ENCODE measurements around the gene CHPT1.

The CHPT1 gene

DNA sequence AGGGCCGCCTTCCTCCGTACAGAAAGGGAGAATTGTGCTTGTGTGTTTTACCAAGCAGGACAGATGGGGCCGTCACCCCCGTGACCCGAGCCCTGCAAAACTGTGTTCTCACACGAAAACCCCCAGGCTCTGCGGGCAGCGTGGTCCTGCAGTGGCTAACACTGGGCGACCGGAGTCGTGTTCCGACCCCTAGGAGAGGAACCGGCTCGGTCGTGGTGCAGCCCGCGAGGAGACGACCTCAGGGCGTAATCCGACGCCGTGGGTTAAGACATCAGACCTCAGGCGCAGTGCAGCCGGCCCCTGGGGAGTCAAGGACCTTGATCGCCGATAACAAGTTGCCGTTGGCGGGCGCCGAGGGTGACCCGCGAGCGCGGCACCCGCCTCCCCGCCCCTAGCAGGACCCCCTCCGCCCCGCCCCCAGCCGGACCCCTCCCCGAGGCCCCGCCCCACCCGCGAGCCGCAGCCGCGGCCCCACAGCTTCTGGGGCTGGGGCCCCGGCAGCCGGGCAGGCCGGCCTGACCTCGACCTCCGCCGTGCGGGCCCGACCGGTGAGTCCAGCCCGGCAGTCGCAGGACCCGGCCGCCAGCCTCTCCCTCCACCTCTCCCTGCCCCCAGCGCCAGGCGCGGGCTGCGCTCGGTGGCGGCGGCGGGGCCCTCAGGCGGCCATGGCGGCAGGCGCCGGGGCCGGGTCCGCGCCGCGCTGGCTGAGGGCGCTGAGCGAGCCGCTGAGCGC, at the start of gene CHPT1:
CHPT1 (plus strand) TSS at position 444 of the 733 bp plus-strand sequence; CDS start at position 666, 222 bp downstream.
- ChIA-PET CTCF (interaction anchor here (2.3 kb wide), 1 partner anchor 10 kb away, joined by 10 read pairs; no protein-coding TSS in a partner anchor), POLR2A (no interaction called here)
- DNase-seq (ENCODE audit: low read depth, low spot score): no peak
- H3K4me3 ChIP-seq (ENCODE audit: low read depth, low read length): peak within 1 kb of the TSS; percentile 88
- TF ChIP-seq CTCF (IDR thresholded peaks at IDR 0.05; ENCODE audit: insufficient read depth, low read length, missing control alignments): no peak

GRCh38 chr12:101647711-101648110, 49.7 kb upstream of the CHPT1 start:
- H3K4me3 ChIP-seq (ENCODE audit: low read depth, low read length): no peak overlapping the region
- POLR2A ChIA-PET: no interaction called here
- TF ChIP-seq CTCF (IDR thresholded peaks at IDR 0.05; ENCODE audit: insufficient read depth, low read length, missing control alignments): no peak
- no peak for DNase-seq (ENCODE audit: low read depth, low spot score)
- CTCF ChIA-PET: no interaction called here

DNA sequence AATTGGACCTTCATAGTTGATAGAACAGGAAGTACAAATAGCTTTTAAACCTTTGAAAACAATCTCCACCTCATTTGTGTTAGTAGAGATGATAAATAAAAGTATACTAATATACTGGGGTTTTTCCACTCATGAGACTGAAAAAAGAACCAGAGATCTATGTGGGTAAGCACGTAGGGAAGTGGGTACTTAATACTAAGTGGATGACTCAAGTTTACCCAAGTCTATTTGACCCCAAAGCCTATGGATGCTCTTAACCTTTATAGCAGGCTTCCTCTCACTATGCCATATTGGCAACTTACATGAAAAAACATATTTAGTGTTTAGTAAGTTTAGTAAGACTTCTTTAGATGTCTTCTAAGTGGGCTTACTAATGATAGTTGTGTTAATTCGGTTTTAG, 49.2 kb upstream of the CHPT1 start:
- DNase-seq (ENCODE audit: low read depth, low spot score): no peak
- H3K4me3 ChIP-seq (ENCODE audit: low read depth, low read length): no peak overlapping the region
- no peak for TF ChIP-seq CTCF (IDR thresholded peaks at IDR 0.05; ENCODE audit: insufficient read depth, low read length, missing control alignments)
- POLR2A ChIA-PET: no interaction called here
- CTCF ChIA-PET: no interaction called here

GRCh38 chr12:101650346-101651117, 46.9 kb upstream of the CHPT1 start:
- POLR2A ChIA-PET: no interaction called here
- H3K4me3 ChIP-seq (ENCODE audit: low read depth, low read length): no peak overlapping the region
- TF ChIP-seq CTCF (IDR thresholded peaks at IDR 0.05; ENCODE audit: insufficient read depth, low read length, missing control alignments): no peak
- no peak for DNase-seq (ENCODE audit: low read depth, low spot score)
- CTCF ChIA-PET: no interaction called here

GRCh38 chr12:101653030-101653429, 44.4 kb upstream of the CHPT1 start:
- POLR2A ChIA-PET: no interaction called here
- no peak for TF ChIP-seq CTCF (IDR thresholded peaks at IDR 0.05; ENCODE audit: insufficient read depth, low read length, missing control alignments)
- H3K4me3 ChIP-seq (ENCODE audit: low read depth, low read length): no peak overlapping the region
- no peak for DNase-seq (ENCODE audit: low read depth, low spot score)
- CTCF ChIA-PET: no interaction called here

GRCh38 chr12:101653503-101653902, 43.9 kb upstream of the CHPT1 start:
- ChIA-PET POLR2A (no interaction called here), CTCF (no interaction called here)

More at GRCh38 chr12:101653503-101653902, 43.9 kb upstream of the CHPT1 start:
- no peak overlapping the region for H3K4me3 ChIP-seq (ENCODE audit: low read depth, low read length)
- no peak for DNase-seq (ENCODE audit: low read depth, low spot score)
- no peak for TF ChIP-seq CTCF (IDR thresholded peaks at IDR 0.05; ENCODE audit: insufficient read depth, low read length, missing control alignments)

All from AG04449 (cell line).